ENCODE results near the gene ECEL1. TPM values are rescaled to one million over a fixed set of nuclear protein-coding genes. Genes with fewer than 3 reads are reported as not detected.
A peak's percentile ranks its signal among the peaks of the same experiment; 100 is the strongest.

Gene ECEL1
- total and polyA plus RNA-seq, 4 donors, result 0.09 to 0.35 (median 0.23) TPM

DNA sequence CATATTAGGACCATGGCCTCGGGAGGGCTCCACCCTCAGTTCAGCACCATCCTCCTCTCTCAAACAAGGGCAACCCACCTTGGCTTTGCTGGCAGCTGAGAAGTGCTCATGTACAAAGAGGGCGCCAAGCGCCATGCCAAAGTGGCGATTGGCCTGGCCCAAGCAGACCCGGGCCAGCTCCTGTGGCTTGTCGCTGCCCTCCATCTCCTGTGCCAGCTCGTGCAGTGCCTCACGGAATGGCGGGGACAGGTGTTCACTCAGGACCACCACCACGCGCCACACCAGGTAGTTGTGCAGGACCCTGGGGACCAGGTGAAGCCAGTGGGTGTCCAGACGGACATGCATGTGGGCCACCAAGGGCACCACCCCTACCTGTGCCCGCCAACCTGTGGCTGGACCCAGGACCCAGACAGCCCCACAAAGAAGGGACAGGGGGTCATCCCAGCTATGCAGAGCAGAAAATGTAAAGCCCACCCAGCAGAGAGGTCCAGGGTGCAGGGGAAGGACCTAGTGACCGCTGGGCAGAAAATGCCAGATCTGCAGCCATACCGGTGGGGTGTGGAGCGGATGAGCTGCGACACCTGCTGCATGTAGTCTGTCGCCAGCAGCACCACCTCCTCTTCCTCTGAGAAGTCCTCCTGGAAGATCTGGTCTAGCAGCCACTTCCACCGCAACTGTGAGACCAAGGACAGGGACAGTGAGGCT is 3.6 kb downstream of the ECEL1 start:
- Histone ChIP-seq H3K27me3 (ENCODE audit: control insufficient read depth in 3 of 3, insufficient read depth in 3 of 3, low read length in 2 of 3) (peaks cover 15 to 57% (median 32%) of the 10 kb centered on the region in 3 donors), H3K27ac (ENCODE audit: low read depth in 1 of 2, low read length in 1 of 2) (no peak overlapping the region), H3K9ac (ENCODE audit: insufficient read depth in 1 of 2, low read length in 2 of 2) (no peak overlapping the region), H3K4me3 (no peak overlapping the region), H3K4me1 (ENCODE audit: control insufficient read depth in 5 of 5, insufficient read depth in 5 of 5, low read length in 5 of 5) (peaks cover 0 to 7% (median 0%) of the 10 kb centered on the region in 5 donors), H3K9me3 (ENCODE audit: control insufficient read depth in 4 of 4, insufficient read depth in 3 of 4, low read length in 3 of 4) (peaks cover 0 to 2% (median 0%) of the 10 kb centered on the region in 4 donors), H3K36me3 (ENCODE audit: control insufficient read depth in 4 of 4, insufficient read depth in 4 of 4, low read length in 4 of 4) (no peaks in the 10 kb centered on the region)
- DNase-seq (peak in 1 of 3 donors; percentile 9), ATAC-seq (ENCODE audit: insufficient read depth, low FRiP score) (no peak)
- WGBS, 2 donors, result 90 to 94% methylated on average over 19 of the region's 19 CpGs
- TF ChIP-seq, protein P1, sequence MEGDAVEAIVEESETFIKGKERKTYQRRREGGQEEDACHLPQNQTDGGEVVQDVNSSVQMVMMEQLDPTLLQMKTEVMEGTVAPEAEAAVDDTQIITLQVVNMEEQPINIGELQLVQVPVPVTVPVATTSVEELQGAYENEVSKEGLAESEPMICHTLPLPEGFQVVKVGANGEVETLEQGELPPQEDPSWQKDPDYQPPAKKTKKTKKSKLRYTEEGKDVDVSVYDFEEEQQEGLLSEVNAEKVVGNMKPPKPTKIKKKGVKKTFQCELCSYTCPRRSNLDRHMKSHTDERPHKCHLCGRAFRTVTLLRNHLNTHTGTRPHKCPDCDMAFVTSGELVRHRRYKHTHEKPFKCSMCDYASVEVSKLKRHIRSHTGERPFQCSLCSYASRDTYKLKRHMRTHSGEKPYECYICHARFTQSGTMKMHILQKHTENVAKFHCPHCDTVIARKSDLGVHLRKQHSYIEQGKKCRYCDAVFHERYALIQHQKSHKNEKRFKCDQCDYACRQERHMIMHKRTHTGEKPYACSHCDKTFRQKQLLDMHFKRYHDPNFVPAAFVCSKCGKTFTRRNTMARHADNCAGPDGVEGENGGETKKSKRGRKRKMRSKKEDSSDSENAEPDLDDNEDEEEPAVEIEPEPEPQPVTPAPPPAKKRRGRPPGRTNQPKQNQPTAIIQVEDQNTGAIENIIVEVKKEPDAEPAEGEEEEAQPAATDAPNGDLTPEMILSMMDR (IDR thresholded peaks at IDR 0.05; ENCODE audit: control extremely low read depth, extremely low read depth), result no peak

DNA sequence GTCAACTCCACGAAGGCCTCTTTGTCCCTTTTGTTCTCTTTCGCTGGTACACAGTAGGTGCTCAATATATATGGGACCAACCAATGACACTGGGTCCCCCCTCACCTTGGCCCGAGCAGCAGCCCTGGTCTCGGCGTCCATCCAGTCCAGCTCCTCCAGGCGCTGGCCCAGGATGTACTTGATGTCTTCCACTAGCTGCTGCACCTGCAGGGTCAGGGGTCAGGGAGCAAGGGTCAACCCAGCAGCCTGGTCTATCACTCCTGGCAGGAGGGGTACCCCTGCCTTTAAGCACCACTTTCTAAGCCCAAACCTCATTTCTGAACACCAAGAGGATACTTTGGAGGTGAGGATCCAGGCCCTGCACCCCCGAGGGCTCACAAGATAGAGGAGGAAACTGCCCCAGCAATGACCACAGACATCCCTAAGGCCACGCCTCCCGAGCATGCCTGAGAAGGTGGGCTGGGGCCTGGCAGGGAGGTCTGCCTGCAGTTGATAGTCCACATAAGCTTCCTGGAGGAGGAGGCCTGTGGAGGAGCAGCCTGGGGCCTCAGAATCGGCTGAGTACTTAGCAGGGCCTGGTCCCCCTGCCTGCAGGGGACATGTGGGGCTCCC is 4.2 kb downstream of the ECEL1 start:
- 91% methylated on average over 10 of the region's 10 CpGs for WGBS, 2 donors
- Histone ChIP-seq H3K27me3 (ENCODE audit: control insufficient read depth in 3 of 3, insufficient read depth in 3 of 3, low read length in 2 of 3) (peaks cover 15 to 50% (median 32%) of the 10 kb centered on the region in 3 donors), H3K36me3 (ENCODE audit: control insufficient read depth in 4 of 4, insufficient read depth in 4 of 4, low read length in 4 of 4) (no peaks in the 10 kb centered on the region), H3K27ac (ENCODE audit: low read depth in 1 of 2, low read length in 1 of 2) (no peak overlapping the region), H3K9ac (ENCODE audit: insufficient read depth in 1 of 2, low read length in 2 of 2) (no peak overlapping the region), H3K9me3 (ENCODE audit: control insufficient read depth in 4 of 4, insufficient read depth in 3 of 4, low read length in 3 of 4) (peaks cover 0 to 2% (median 0%) of the 10 kb centered on the region in 4 donors), H3K4me1 (ENCODE audit: control insufficient read depth in 5 of 5, insufficient read depth in 5 of 5, low read length in 5 of 5) (peaks cover 0 to 7% (median 0%) of the 10 kb centered on the region in 5 donors), H3K4me3 (no peak overlapping the region)
- DNase-seq (no peak), ATAC-seq (ENCODE audit: insufficient read depth, low FRiP score) (no peak)
- TF ChIP-seq, protein P1 (IDR thresholded peaks at IDR 0.05; ENCODE audit: control extremely low read depth, extremely low read depth), result no peak

DNA sequence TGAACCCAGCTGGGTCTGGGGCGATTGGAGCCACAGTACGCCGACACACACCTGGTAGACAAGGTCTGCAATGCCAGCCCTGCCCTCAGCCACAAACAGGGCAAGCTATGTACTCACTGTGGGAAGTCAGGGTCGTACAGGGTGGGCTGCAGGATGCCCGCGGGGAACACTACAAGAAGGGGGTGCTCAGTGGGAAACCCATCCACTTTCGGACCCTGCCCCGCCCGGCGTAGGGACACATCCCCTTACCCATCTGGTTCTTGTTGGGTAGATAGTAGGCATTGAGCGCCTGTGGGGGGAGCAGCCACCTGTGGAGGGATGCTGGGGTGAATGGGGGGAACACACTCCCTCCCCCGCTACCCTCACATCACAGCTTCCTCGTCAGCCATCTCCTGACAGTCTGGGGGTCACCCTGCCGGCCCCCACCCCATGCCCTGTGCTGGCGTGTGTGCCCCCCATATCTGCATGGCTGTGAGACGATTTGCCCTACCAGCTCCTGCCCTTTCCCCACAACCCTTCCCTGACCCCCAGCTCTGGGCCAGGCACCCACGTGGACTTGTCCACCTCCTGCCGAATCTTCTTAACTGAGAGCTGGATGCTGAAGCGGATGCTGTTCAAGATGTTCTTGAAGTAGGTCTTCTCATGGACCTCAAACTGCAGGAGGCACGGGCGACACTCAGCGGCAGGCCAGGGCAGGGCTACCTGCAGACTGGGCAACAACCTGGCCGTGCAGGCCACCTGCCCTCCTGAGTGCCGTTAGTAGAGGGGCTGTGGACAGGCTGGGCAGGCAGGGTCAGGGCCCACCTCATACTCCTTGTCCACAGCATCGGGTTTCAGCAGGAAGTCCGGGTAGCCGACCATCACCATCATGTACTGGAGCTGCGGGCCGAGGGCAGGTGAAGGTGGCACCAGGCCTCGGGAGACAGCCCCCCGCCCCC is 5.1 kb downstream of the ECEL1 start:
- ATAC-seq (ENCODE audit: insufficient read depth, low FRiP score) (no peak), DNase-seq (no peak)
- Histone ChIP-seq H3K4me3 (no peak overlapping the region), H3K27ac (ENCODE audit: low read depth in 1 of 2, low read length in 1 of 2) (no peak overlapping the region), H3K9me3 (ENCODE audit: control insufficient read depth in 4 of 4, insufficient read depth in 3 of 4, low read length in 3 of 4) (peaks cover 0 to 2% (median 0%) of the 10 kb centered on the region in 4 donors), H3K9ac (ENCODE audit: insufficient read depth in 1 of 2, low read length in 2 of 2) (no peak overlapping the region), H3K27me3 (ENCODE audit: control insufficient read depth in 3 of 3, insufficient read depth in 3 of 3, low read length in 2 of 3) (peaks cover 15 to 46% (median 29%) of the 10 kb centered on the region in 3 donors), H3K36me3 (ENCODE audit: control insufficient read depth in 4 of 4, insufficient read depth in 4 of 4, low read length in 4 of 4) (no peaks in the 10 kb centered on the region), H3K4me1 (ENCODE audit: control insufficient read depth in 5 of 5, insufficient read depth in 5 of 5, low read length in 5 of 5) (peaks cover 0 to 7% (median 0%) of the 10 kb centered on the region in 5 donors)
- 90 to 93% methylated on average over 27 to 31 of the region's 31 CpGs for WGBS, 2 donors
- TF ChIP-seq, protein P1 (IDR thresholded peaks at IDR 0.05; ENCODE audit: control extremely low read depth, extremely low read depth), result no peak
